Vagina (tissue), 2 donors: Measurements from ENCODE around the gene UROC1.

Source experiments
- CTCF ChIP-seq, 3 experiments: fragments of 450-650 bp in 2 of 3; fragments of 200-600 bp in 1 of 3; sonication (generic) in 1 of 3; IDR thresholded peaks; one replicate each; pipeline ENCODE4 v1.5.1; 2017 to 2019; ENCODE audit warnings: antibody characterized with exemption in 3 of 3, mild to moderate bottlenecking in 2 of 3, moderate library complexity in 2 of 3
- POLR2A ChIP-seq, 2 donors: fragments of 450-650 bp; IDR thresholded peaks; one replicate each; pipeline ENCODE4 v1.6.1; 2017; ENCODE audit warnings: antibody characterized with exemption in 2 of 2, mild to moderate bottlenecking in 2 of 2, moderate library complexity in 2 of 2

- TF ChIP-seq CTCF (IDR thresholded peaks at IDR 0.05) (no peak), POLR2A (IDR thresholded peaks at IDR 0.05) (no peak)
These were observed 54.1 kb downstream of the UROC1 start for GRCh38 chr3:126463521-126463920.
